Measurements from ENCODE around the gene MAST2.

DNA sequence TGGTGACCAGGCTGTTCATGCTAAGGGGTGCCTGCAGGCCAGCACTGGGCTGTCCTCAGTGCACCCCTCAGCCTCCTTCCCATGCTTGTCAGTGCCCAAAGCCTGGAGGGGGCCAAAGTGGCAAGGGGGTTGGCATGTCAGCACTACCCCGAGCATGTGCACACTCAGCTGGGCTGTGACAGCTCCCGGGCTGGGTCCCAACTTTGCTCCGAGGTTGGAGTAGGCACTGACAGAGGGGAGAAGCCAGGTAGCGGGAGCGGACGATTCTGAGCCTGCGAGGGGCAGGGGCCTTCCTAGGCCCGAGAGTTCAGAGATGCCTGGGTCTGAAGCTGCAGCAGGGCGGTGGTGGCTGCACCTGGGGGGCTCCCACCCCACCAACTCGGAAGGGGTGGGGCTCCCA, 119.0 kb downstream of the MAST2 start:
- no peak for TF ChIP-seq POLR2A (IDR thresholded peaks at IDR 0.05)
- TF ChIP-seq, protein P1, sequence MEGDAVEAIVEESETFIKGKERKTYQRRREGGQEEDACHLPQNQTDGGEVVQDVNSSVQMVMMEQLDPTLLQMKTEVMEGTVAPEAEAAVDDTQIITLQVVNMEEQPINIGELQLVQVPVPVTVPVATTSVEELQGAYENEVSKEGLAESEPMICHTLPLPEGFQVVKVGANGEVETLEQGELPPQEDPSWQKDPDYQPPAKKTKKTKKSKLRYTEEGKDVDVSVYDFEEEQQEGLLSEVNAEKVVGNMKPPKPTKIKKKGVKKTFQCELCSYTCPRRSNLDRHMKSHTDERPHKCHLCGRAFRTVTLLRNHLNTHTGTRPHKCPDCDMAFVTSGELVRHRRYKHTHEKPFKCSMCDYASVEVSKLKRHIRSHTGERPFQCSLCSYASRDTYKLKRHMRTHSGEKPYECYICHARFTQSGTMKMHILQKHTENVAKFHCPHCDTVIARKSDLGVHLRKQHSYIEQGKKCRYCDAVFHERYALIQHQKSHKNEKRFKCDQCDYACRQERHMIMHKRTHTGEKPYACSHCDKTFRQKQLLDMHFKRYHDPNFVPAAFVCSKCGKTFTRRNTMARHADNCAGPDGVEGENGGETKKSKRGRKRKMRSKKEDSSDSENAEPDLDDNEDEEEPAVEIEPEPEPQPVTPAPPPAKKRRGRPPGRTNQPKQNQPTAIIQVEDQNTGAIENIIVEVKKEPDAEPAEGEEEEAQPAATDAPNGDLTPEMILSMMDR (IDR thresholded peaks at IDR 0.05) = no peak
- no peak for TF ChIP-seq POLR2AphosphoS5 (IDR thresholded peaks at IDR 0.05)
- no peak for TF ChIP-seq EP300 (IDR thresholded peaks at IDR 0.05)

Data from upper lobe of left lung (tissue), 4 donors.